HG02588 (cell line): Measurements from ENCODE around the gene TNC.

Source experiments
- ATAC-seq: cut with Tn5 transposase; IDR thresholded peaks from one replicate; pipeline ENCODE4 v1.9.1; 2021; ENCODE audit warnings: mild to moderate bottlenecking, moderate library complexity; ENCODE audit not compliant: unreplicated experiment

The TNC gene

DNA sequence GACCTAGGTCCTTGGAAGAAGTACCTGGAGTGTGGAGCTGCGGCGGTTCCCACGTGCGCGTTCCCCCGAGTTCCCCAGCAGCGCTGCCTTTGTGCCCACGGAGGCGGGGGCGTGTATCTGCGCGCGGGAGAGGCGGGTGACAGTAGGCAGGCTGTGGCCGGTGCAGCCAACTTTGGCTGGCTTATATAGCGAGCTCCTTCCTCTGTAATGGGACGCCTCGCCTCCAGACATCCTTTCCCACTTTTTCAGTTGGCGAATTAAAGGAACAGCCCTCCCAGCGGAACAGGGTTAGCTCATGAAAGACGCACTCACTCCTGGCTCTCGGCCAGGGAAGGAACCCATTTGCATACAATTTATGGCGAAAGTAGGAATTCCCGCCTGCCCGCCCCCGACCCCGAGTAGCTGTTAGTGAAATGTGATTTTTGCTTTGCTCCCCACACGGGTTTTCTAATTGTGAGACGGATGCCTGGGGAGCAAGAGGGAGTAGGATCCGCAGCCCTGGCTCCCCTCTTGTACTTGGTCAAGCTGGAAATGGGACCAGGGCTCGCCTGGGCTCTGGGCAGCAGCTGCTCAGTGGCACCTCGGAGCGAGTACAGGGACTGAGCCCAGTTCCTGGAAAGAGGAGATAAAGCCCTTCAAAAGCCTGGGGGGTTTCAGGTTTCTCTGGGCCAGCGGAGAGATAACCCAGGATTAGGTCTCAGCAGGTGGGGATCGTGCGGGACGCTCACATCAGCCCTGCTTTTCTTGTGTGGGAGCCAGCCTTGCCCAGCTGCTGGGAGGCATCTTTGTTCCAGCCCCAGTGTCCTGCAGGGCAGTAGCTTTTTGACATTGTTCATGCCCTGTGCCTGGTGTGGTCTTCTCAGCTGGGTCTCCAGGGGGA lies at the start of gene TNC:
TNC (minus strand) TSS at position 159 of the 880 bp plus-strand sequence. CDS start 27,139 bp downstream, outside the sequence.
- no peak for ATAC-seq

- ATAC-seq, result no peak
These were observed 49.2 kb upstream of the TNC start for GRCh38 chr9:115167175-115167574.

GRCh38 chr9:115165233-115165632 lies 47.3 kb upstream of the TNC start:
- ATAC-seq, result no peak

DNA sequence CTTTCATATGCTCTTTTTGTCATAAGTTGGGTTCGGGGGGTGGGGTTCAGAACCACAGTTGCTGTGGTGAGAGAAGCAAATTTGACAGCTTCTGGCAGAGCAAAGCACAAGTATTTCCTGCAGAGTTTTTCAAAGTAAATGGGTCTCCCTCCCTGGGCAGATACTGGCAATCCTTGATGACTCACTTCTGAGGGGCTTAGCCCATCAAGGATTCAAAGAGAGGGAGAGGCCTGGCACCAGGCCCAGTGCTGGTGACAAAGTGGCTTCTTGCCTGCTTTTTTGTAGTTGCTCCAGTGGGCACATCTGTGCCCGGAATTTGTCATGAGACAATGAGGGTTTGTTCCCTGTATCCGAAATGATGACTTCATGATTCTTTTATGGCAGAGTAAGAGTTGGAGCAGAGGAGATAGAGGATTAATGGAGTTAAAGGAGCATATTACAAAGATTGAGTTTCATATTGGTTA lies 46.6 kb upstream of the TNC start:
- no peak for ATAC-seq

DNA sequence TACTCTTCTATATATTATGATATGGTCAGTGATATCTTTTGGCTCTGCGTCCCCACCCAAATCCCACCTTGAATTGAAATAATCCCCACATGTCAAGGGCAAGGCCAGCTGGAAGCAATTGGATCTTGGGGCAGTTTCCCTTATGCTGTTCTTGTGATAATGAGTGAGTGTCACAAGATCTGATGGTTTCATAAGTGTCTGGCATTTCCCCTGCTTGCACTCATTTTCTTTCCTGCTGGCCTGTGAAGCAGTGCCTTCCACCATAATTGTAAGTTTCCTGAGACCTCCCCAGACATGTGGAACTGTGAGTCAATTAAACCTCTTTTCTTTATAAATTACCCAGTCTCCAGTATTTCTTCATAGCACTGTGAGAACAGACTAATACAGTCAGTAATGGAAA lies 45.0 kb upstream of the TNC start:
- no peak for ATAC-seq

DNA sequence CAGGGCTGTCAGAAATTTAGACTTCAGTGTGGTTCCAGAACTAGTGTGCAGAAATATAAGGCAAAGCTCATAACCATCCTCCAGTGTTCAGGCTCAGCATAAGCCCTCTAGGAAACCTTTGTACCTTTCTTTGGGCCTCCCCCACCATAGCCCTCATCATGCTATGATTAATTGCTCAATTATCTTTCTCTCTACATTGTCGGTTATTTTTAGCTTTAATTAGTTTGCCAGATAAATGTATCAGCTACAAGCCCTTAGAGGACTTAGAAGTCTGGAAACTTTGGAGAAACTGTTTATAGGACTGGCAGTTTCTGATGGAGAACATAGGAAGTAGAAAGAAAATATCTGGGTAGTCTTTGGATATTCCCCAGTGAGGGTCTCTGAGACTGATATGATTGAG lies 43.5 kb upstream of the TNC start:
- ATAC-seq, result no peak

DNA sequence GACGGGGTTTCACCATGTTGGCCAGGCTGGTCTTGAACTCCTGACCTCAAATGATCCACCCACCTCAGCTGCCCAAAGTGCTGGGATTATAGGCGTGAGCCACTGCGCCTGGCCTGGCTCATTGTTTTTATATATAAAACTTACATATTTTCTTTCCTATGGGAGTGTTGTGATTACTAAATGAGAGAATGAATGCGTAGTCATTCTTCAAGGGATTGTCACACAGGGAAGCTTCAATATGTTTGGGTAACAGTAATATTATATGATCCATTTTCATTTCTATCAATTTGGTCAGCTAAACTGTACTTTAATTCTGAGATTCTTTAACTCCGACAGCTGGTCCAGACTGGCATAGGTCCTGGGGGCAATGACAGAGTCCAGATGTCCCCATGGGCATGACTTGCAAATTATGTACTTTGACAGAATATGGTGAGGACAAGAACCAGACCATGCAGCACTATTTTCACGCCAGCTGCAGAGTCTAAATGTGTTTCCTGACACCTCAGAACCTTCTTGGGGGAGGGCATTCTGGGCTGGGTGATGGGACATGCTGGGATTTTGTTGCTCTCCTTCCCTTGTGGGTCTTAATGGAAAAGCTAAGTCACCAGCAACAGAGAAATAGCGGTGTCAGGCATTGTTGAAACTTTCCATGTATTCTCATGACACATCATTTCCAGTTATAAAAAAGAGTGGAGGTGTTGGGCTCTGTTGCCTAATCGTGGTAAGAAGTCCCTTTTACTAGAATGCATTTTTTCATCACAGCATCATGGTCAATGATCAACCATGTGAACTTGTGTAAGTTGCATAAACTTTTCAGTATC lies 40.9 kb upstream of the TNC start:
- no peak for ATAC-seq

DNA sequence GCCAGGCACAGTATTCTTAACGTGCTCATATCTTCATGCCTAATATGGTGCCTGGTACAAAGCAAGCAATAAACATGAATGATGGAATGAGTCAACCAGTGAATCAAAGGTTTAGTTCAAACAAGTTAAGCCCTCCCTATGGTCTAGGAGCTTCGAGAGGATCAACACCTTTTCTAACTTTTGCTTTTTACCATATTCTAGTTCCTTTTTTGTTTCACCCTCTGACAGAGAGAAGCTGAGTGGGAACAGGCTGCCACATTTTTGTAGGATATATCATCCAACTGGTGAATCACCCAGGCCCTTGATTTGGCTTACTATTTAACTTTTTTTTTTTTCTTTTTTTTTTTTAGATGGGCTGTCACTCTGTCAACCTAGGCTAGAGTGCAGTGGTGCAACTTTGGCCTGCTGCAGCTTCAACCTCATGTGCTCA lies 39.3 kb upstream of the TNC start:
- ATAC-seq, result no peak

GRCh38 chr9:115155037-115155436 lies 37.1 kb upstream of the TNC start:
- ATAC-seq, result no peak

- ATAC-seq, result no peak
These were observed 36.7 kb upstream of the TNC start for GRCh38 chr9:115154617-115155016.

DNA sequence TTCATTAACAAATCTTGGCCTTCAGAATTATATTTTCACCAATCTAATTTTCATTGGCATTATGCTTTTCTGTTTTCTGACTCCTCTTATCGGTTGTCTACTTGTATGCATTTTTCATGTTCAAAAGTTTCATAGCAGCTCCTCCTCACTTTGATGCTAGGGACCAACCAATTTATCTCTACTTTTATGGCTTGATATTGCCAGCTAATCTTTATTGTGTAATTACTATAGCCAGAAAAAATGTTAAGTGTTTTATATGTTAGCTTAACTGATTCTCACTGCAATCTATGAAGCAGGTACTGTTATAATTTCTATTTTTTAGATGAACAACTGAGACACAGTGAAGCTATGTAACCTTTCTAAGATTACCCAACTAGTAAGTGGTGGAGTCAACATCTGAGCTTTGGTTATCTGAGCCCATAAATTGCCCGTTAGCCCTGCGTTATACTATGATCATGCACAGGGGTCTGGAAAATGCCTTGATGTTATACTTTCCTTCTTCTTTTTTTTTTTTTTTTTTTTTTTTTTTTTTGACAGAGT lies 34.4 kb upstream of the TNC start:
- no peak for ATAC-seq

DNA sequence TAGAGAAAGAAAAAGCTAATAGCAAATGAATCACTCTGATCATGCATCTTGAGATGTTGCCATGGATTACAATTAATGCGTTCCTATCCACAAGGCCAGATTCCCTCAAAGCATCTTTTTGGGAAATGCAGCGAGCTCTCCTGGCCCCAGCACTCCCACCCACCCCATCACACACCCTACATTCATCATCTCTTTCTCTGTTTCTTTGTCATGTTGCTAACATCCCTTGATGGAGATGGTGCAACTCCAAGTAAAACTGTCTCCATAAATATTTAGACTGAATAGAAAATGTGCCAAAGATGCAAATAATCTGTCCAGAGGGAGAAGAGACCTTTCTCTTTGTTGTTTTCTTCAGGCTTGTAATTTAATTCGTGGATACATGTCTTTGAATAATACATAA lies 30.8 kb upstream of the TNC start:
- no peak for ATAC-seq

GRCh38 chr9:115146581-115147021 lies 28.6 kb upstream of the TNC start:
- no peak for ATAC-seq

DNA sequence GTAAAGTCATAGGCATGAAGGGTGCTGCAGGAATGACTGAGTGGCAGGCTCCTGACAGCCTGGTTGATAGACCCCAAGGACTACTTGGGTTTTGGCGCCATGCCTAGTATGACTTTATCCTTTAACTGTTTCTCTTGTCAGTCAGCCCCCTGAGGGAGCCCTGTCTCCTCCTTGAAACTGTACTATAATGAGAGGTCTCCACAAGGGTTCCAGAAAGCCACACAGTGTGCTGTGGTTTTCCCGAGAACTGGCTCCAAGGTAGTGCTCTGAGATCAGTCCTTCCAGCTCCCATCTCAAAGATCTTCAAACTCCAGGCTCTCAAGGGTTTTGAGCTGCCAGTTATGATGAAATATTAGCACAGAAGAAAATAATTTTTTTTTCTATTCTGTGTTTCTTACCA lies 26.7 kb upstream of the TNC start:
- no peak for ATAC-seq

- no peak for ATAC-seq
These were observed 25.7 kb upstream of the TNC start for GRCh38 chr9:115143689-115144088.

- ATAC-seq, result no peak
These were observed 24.7 kb upstream of the TNC start for GRCh38 chr9:115142517-115143270.

DNA sequence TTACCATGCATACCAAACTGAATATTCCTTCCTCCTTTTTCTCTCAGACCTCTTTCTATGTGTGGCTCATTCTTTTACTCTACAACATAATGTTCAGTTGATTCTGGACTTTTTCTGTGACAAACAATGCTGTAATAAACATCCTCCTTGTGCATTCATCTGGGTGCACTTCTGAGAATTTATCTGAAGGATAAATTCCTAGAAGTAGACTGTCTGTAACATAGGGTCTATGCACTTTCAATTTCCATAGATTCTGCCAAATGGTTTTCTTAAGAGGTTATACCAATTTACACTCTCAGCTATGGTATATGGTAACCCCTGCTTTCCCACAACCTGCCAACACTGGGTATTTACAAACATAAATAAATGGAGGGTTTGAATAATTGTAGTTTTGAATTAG lies 24.1 kb upstream of the TNC start:
- no peak for ATAC-seq

- no peak for ATAC-seq
These were observed 23.7 kb upstream of the TNC start for GRCh38 chr9:115141612-115142011.

DNA sequence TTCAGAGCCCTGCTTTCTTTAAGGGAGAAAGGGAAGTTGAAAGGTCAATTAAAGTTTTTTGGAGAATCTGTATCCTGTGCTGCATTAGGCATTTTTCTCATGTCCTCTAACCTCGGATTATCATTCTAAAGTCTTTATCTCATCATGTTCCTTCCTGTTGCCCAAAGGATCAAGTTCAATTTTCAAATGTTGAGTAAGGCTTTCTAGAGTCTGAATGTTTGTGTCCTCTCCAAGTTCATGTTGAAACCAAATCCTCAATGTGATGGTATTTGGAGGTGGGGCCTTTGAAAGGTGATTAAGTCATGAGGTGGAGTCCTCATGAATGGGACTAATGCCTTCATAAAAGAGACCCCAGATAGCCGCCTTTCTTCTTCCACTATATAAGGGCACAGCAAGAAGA lies 20.2 kb upstream of the TNC start:
- ATAC-seq, result no peak

DNA sequence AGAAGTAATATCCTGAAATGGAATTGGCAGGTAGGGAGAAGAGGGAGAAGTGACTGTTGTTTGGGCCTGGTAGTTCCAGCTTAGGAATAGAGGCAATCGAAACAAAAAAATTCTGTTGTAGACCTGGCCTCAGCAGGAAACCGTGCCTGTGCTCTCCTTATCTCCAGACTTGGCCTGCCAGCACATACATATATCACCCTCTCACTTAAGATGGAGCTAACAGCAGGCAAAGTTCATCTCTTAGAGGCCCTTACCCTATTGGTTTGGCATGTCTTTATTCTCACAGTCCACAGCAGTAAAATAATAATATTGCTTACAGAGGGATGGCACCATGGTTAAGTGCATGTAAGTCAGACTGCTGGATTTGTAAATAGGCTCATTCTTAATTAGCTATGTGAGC lies 19.6 kb upstream of the TNC start:
- ATAC-seq, result no peak
